ENCODE data around the gene RMDN2. TPM values are rescaled to one million over a fixed set of nuclear protein-coding genes. Genes with fewer than 3 reads are reported as not detected.
A peak's percentile ranks its signal among the peaks of the same experiment; 100 is the strongest.
"Not testable (repeated sequence)": the region's sequence is repeated elsewhere in the genome, so short reads cannot be mapped to it uniquely, and the experiment has no call there.

The RMDN2 gene
- polyA plus RNA-seq, 10 donors, result 2.2 to 5.1 (median 3.5) TPM

DNA sequence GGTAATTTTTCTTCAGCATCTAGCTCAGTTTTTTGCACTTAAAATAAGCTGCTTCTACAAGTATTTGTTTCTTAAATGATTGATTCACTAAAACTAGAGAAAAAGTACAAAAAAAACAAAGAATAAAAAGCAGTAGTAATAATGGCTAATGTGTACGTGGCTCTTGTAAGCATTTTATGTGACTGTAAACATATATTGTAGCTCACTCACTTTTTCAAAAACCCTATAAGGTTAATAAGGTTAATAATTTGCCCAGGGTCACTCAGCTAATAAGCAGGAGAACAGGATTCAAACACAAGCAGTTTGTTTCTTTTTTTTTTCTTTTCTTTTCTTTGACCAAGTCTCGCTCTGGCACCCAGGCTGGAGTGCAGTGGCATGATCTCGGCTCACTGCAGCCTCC is 67.5 kb downstream of the RMDN2 start:
- no peak for DNase-seq

DNA sequence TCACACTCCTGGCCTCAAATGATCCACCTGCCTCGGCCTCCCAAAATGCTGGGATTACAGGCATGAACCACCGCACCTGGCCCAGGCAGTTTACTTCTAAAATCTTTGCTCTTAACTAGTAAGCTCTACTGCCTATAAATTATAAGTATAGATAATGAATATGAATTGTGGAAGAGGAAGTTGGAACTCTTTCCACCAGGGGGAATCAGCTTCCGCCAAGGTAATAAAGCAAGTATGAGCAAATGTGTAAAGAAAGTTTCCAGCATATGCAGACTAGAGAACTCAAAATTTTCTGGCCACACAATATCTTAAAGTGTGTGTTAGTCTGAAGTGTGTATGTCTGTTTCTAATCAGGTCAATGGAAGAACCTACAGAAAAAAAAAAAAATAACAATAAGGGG is 68.1 kb downstream of the RMDN2 start:
- peak in 2 of 3 donors; percentile 27 to 46 for DNase-seq

DNA sequence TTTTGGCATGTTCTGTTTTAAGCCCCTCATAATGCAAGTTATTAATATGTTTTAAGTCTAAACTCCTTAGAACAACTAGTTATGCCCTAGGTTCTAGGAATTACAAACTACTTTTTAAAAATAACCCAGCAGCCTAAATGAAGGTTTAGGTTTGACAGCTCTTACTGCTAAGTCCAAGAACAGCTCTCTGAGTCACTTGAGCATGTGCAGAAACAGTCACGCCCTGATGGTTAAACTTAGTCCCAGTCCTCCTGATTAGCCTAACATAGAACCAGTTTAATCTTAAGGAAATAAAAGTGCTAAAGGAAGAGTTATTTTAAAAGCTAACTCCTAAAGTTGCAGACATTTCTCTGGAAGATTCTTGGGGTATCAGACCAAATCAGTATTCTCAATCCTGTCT is 72.5 kb downstream of the RMDN2 start:
- DNase-seq, result no peak

DNA sequence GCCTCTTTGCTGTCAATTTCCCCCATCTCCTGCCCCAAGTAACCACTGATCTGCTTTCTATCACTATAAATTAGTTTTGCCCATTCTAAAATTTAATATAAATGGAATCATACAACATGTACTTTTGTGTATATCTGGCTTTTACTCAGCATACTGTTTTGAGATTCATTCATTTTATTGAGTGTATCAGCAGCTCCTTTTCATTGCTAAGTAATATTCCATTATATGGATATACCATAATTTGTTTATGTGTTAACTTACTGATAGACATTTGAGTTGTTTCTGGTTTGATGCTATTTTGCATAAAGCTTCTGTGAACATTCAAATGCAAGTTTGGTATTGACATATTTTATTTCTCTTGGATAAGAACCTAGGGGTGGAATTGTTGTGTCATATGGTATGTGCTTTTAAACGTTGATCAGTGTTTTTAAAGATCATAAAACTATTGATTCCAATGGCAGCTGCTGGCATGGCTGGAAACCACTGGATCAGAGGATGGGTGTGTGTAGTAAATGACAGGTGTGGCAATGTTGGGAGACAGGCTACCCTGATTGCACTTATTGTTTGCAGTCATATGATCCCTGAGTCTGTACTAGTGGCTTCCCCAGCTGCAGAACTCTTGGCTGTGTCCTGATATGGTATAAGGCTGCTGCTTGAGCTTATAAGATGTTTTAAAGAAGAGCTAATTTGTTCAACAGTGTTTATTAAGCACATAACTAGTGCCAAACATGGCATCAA is 75.6 kb downstream of the RMDN2 start:
- no peak for DNase-seq

DNA sequence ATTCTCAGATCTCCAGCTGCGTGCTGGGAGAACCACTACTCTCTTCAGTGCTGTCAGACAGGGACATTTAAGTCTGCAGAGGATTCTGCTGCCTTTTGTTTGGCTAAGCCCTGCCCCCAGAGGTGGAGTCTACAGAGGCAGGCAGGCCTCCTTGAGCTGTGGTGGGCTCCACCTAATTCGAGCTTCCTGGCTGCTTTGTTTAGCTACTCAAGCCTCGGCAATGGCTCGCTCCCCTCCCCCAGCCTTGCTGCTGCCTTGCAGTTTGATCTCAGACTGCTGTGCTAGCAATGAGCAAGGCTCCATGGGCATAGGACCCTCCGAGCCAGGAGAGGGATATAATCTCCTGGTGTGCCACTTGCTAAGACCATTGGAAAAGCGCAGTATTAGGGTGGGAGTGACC is 85.1 kb downstream of the RMDN2 start:
- not testable (repeated sequence) for DNase-seq

DNA sequence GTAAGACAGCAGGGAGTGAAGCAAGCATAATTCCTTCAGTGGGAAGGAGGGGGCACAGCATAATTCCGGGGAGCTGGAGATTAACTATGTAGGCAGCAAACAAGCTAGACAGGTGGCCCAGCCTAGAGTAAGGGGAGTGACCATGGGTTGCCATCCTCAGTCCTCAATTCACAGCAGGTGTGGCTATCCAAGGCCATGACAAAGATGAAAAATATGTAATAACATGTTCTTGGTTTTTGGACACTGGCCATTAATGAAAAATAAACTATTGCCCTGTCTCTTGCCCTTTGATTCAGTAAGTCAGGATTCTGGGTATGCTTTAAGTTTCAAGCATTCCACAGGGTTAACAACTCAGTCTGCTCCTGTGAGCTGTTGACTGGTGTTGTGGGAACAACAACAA is 85.9 kb downstream of the RMDN2 start:
- no peak for DNase-seq

DNA sequence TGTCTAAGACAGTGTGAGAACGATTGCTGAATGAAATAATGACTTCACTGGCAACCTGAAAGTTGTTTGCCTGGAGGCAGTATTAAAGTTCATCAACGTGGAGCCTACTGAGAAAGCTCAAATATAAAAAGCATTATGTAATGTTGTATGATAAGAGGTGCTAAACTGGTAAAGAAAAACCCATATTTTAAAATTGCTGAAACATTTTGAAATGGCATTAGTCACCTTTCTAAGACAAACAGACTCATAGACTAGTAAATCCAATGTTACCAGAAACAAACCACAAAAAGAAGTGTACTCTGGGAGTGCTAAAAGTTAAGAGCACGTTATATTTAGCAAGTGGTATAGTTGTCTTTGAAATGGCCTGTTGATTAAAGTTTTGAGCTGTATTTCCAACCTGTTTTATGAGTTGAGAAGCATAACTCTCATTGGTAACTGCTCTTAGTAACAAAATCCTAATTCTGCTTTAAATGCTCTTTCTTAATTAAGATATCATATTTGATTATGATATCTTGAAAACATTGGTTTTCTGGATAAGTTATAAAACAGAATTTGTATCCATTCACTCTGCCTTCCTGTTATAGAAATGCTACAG is 88.2 kb downstream of the RMDN2 start:
- peak in 1 of 3 donors; percentile 2 for DNase-seq

DNA sequence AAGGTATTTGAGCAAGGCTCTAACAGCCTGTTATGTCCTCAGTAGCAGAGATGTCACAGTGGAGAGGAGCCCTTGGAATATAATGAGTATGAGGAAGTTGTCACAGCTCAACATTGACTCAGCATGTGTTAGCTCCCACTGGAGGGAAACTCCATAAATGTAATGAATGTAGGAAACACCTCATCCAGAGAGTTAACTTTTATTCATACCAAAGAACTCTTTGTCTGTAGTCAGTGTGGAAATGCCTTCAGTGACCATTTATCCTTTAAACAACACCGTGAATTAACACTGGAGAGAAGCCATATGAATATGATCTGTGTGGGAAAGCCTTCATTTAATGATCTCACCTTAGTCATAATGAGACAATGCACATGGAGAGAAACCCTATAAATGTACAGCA is 91.1 kb downstream of the RMDN2 start:
- DNase-seq, result no peak

DNA sequence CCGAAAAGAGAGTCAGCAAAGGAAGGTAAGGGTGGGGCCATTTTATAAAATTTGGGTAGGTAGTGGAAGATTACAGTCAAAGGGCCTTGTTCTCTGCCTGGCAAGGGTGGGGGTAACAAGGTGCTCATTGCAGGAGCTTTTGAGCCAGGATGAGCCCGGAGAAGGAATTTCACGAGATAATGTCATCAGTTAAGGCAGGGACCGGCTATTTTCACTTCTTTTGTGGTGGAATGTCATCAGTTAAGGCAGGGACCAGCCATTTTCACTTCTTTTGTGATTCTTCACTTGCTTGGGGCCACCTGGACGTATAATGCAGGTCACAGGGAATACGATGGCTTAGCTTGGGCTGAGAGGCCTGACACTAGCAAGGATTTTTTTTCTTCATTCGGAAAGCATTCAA is 92.7 kb downstream of the RMDN2 start:
- DNase-seq, result no peak

DNA sequence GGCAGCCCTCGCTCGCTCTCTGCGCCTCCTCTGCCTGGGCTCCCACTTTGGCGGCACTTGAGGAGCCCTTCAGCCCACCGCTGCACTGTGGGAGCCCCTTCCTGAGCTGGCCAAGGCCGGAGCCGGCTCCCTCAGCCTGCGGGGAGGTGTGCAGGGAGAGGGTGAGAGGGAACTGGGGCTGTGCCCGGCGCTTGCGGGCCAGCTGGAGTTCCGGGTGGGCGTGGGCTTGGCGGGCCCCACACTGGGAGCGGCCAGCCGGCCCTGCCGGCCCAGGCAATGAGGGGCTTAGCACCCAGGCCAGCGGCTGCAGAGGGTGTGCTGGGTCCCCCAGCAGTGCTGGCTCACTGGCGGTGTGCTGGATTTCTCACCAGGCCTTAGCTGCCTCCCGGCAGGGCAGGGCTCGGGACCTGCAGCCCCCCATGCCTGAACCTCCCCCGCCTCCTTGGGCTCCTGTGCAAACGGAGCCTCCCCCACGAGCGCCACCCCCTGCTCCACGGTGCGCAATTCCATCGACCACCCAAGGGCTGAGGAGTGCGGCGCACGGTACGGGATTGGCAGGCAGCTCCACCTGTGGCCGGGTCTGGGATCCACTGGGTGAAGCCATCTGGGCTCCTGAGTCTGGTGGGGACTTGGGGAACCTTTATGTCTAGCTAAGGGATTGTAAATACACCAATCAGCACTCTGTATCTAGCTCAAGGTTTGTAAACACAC is 95.4 kb downstream of the RMDN2 start:
- DNase-seq, result not testable (repeated sequence)

DNA sequence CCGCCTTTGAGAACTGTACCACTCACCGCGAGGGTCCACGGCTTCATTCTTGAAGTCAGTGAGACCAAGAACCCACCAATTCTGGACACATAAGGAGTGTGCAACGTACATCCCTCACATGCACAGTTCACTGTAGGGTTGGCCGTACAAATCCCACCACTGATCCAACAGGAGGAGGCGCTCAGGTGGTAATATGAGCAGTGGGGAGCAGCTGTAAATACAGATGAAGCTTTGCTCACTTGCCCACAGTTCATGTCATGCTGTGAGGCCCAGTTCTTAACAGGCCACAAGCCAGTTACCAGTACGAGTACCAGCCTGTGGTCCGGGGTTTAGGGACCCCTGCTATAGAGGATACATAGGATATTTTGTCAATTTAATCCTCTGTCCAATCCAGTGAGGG is 96.5 kb downstream of the RMDN2 start:
- no peak for DNase-seq

DNA sequence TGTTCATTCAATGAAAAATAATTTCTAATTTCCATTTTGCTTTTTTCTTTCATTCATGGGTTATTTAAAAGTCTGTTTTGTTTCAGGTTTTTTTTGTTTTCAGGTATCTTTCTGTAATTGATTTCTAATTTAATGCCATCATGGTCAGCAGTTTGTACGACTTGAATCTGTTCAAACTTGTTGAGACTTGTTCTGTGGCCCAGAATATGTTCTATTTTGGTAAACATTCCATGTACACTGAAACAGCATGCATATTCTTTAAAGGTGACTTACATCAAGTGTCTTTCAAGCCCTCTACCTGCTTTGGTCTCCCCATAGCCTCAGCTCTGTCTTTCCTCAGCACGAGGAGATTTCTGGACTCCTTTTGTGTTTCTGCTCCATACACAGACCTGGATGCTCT is 101.8 kb downstream of the RMDN2 start:
- DNase-seq, result no peak

DNA sequence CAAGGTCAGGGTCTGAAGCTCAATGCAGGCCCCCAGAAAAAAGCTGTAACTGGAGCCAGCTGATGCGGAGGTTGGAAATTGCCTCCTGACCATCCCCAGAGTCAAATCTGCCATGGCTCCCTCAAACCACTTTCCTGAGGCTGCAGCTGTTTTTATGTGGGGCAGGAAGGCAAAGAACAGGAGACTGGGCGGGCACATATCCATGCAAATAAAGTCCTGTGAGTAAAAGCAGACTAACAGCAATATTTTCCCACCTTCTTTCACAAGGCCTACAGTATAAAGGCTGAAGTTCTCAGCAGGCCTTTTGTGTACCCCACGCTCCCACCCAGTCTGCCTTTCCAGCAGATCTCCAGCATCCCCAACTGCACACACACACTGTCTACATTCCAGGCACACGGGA is 103.7 kb downstream of the RMDN2 start:
- DNase-seq, result no peak

DNA sequence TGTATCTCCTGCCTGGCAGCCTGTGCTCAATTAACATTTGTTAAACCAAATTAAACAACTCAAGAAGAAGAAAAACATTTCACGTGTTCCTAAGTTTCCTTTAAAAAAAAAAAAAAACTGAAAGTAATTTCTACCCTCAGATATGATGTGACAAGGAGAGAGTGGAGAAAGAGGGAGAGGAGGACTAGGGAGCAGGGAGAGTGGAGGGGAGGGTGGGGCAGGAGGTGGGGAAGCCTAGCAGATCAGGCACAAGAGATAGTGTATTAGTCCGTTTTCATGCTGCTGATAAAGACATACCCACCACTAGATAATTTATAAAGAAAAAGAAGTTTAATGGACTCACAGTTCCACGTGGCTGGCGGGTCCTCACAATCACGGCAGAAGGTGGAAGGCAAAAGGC is 104.4 kb downstream of the RMDN2 start:
- no peak for DNase-seq

DNA sequence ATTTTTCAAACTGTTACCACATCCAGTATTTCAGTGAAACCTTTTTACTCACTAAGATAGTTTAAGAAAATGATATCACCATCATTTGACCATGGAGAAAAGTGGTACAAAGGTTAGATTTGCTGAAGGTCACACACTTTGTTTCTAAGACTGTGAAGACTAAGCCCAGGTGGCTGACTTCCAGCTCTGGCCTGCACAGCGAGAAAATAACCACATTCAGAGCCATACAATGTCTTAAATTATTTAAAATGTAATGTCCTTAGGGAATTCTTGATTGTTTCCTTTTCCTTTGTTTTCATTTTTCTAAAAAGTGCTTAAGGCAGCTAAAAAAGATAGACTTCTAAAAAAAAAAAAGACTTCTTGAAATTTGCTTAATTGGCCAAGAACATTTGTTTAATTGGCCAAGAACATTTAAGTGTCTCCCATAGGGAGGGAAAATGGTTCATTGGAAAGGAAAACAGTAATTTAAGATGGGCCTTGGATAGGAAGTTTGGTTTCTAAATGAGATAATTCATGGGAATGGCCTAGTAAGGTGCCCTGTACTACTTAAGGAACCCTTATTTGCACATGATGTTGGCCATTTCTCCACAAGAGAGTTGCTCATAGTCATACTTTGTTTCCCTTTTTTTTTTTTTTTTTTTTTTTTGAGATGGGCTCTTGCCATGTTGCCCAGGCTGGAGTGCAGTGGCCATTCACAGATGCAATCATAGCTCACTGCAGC is 105.7 kb downstream of the RMDN2 start:
- peak in 2 of 3 donors; percentile 46 to 73 for DNase-seq

DNA sequence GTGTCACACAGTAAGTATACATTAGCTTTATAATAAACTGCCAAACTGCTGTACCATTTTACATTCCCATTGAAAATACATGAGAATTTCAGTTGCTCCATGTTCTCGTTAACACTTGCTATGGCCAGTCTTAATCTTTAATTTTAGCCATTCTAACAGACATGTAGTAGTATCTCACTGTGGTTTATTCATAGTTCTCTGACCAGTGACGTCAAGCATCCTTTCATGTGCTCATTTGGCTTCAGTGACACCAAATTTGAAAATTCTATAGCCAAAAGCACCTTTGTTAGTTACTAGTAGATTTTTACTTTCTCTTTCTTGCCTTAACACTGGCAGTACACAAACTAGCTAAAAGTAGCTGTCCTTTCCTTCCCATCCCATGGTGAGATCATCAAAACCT is 107.9 kb downstream of the RMDN2 start:
- no peak for DNase-seq

DNA sequence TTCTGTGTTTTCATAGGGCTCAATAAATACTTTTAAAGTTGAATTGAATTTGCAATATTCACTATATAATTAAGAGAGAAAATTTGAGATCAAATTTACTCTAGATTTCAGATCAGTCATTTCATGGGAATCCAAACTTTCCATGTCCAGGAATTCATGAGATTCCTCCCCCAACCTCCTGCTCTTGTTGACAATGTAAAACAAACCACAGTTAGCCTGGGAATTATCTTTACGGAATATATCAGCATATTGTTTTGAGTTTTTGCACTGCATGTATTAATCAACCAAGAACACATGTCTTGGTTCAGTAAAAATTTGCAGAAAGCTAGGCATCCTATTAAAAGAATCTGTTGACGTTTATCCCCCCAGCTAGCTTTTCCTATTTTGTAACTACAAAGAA is 108.6 kb downstream of the RMDN2 start:
- no peak for DNase-seq

DNA sequence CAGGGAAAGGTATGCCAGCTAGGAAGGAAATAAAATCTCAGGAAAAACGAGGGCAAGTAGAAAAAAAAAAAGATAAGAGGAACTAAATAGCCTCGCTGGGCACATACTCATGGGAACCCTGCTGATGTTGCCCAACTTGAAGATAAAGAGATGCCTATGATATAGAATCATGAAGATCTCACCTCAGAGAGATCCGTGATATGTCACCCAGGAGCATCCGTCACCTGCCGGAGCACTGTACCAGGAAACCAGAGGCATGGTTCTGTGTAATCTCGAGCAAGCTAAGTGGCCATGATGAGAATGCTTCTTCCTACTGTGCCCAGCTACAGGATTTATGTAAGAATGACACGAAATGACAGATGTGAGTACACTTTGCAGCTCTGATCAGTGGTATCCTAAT is 110.9 kb downstream of the RMDN2 start:
- no peak for DNase-seq

DNA sequence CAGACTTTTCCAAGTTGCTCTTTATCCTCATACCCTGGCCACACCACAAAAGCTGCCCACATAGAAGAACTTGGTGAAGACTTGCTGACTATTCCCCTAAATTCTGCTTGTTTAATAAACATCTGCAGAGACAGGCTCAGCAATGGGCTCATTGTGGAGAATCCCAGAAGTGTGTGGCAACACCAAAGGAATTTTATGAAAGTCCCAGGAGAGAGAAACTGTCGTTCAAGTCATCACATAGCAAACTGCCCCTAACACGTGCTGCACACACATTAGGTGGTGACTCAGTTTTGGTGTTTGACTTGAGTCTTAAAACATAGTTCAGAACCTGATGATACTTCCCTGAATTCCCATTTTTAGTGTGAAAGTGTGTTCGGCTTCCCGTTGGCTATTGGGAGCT is 112.2 kb downstream of the RMDN2 start:
- peak in 1 of 3 donors; percentile 22 for DNase-seq

DNA sequence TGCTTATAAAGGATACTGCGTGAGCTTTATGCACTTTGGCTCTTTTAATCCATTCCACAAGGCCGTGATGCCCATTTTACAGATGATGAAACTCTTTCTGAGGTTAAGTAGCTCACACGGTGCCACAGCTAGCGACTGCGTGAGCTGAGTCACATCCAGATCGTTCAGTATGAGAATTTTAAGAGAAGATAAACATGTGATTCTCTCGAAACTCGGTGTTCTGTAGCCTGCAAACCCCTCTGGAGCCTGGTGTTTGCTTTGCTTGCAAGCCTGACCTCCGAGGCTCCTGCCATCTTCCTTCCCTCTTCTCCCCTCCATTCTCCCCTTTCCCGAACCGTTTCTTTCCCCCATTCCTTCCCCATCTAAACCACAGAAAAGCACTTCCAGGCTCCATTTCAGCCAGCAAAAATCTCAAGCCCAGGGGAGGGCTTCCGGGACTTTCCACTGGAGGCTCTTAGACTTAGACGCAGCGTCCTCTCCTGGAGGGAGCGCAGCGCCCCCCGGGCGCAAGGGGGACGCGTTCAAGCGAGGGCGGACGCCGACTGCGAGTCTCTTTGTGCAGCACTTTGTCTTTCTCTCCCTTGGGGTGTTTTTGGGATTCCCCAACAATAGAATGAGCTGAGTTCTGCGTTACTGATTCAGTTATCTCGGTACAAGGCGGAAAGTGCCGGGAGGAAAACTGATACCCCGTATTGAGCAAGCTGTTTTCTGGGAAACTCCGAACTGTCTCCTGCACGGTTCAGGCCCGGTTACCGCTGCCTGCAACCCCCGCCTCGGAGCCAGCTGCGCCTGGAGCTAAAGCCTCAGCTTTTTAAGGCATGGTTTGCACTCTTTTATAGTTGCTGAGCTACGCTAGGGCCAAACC is 112.9 kb downstream of the RMDN2 start:
- peak in 2 of 3 donors; percentile 59 to 77 for DNase-seq

DNA sequence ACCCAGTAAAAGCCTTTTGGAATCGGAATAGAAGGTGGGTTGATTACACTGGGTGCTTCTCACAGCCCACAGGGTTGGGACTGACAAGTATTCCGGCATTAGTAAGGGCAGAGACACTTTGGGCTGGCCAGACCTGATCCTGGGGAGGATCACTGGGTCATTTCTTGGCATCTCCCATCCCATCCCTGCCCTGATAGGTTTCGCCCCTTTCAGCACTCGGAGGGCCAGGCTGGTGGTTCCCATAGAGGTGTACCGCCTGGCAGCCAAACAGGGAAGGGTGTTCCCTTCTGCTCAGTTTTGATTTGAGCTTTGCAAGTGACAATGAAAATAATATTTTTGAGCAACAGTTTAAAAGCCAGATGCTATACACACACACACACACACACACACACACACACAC is 113.6 kb downstream of the RMDN2 start:
- DNase-seq, result no peak
